H1 (cell line): ENCODE results near the gene VPS26B. TPM values are rescaled to one million over a fixed set of nuclear protein-coding genes. Genes with fewer than 3 reads are reported as not detected.

Experiments used
- CTCF ChIA-PET: fragments of 300-600 bp; sonication (Branson Sonifier 250); formaldehyde crosslinking; loops from one replicate; lab custom pipeline; 2021; ENCODE audit not compliant: partially characterized antibody; lab: Charles Lee
- POLR2A ChIA-PET: fragments of 300-600 bp; sonication (Branson Sonifier 250); formaldehyde crosslinking; loops from one replicate; lab custom pipeline; 2021; ENCODE audit warnings: inconsistent platforms; ENCODE audit not compliant: partially characterized antibody; lab: Charles Lee
- DNase-seq, 2 experiments: peaks; one replicate each; pipeline versions ENCODE4 v3.0.0 to v3.0.0-alpha.2; 2010 to 2022; ENCODE audit warnings: low spot score in 2 of 2, low read depth in 1 of 2, mixed read lengths in 1 of 2
- FAIRE-seq: peaks from 2 replicates; lab custom pipeline; 2011; peaks lifted over from hg19 to GRCh38; lab: Jason Lieb, UNC
- H2AFZ ChIP-seq: 2 replicates; pipeline ENCODE4 v1.8.1; 2012; ENCODE audit warnings: low read length, inconsistent platforms
- H2AK5ac ChIP-seq: 2 replicates; pipeline ENCODE4 v1.6.1; 2013; ENCODE audit warnings: low read depth, low read length
- H2BK120ac ChIP-seq: replicated peaks from 2 replicates; pipeline ENCODE3; 2013; ENCODE audit warnings: low read depth, low read length, inconsistent platforms
- H2BK12ac ChIP-seq: 2 replicates; pipeline ENCODE4 v1.6.1; 2013; ENCODE audit warnings: low read depth, low read length
- H2BK15ac ChIP-seq: 2 replicates; pipeline ENCODE4 v1.6.1; 2013; ENCODE audit warnings: low read length
- H2BK20ac ChIP-seq: 2 replicates; pipeline ENCODE4 v1.6.1; 2013; ENCODE audit warnings: low read length
- H2BK5ac ChIP-seq: 2 replicates; pipeline ENCODE4 v1.6.1; 2013; ENCODE audit warnings: low read depth, low read length
- H3K14ac ChIP-seq: 2 replicates; pipeline ENCODE4 v1.6.1; 2013; ENCODE audit warnings: inconsistent platforms; ENCODE audit not compliant: insufficient read length
- H3K18ac ChIP-seq: 2 replicates; pipeline ENCODE4 v1.6.1; 2013; ENCODE audit warnings: low read length; ENCODE audit errors: extremely low read depth
- H3K23ac ChIP-seq: 2 replicates; pipeline ENCODE4 v1.6.1; 2013; ENCODE audit warnings: inconsistent platforms; ENCODE audit not compliant: insufficient read length
- H3K23me2 ChIP-seq: 2 replicates; pipeline ENCODE4 v1.6.1; 2013; ENCODE audit warnings: low read depth, low read length
- H3K27ac ChIP-seq: 2 replicates; pipeline ENCODE4 v1.6.1; 2011; ENCODE audit warnings: low read depth, low read length, inconsistent platforms
- H3K27me3 ChIP-seq, 4 experiments: replicated peaks in 1 of 4; 1 replicate in 1 of 4; 2 replicates in 3 of 4; pipeline versions ENCODE4 v1.6.1 to v1.8.1; 2011 to 2013; ENCODE audit warnings: low read length in 3 of 4, mild to moderate bottlenecking in 3 of 4, inconsistent platforms in 2 of 4, mixed read lengths in 2 of 4, moderate library complexity in 1 of 4; ENCODE audit not compliant: control insufficient read depth in 3 of 4, insufficient read depth in 3 of 4; ENCODE audit errors: extremely low read depth in 1 of 4
- H3K36me3 ChIP-seq, 4 experiments: 2 replicates each; pipeline versions ENCODE4 v1.6.1 to v1.8.1; 2011 to 2013; ENCODE audit warnings: mild to moderate bottlenecking in 4 of 4, low read length in 3 of 4, moderate library complexity in 2 of 4, control low read depth in 1 of 4, inconsistent platforms in 1 of 4; ENCODE audit not compliant: insufficient read depth in 4 of 4, control insufficient read depth in 2 of 4
- H3K4ac ChIP-seq: replicated peaks from 2 replicates; pipeline ENCODE3; 2013; ENCODE audit warnings: low read length, low read depth, mixed read lengths, inconsistent platforms; ENCODE audit not compliant: insufficient read length
- H3K4me1 ChIP-seq, 4 experiments: replicated peaks in 1 of 4; 1 replicate in 1 of 4; 2 replicates in 3 of 4; pipeline versions ENCODE4 v1.6.1 to v1.8.1; 2011 to 2013; ENCODE audit warnings: low read length in 3 of 4, inconsistent platforms in 2 of 4, mixed read lengths in 1 of 4; ENCODE audit not compliant: insufficient read depth in 4 of 4, control insufficient read depth in 3 of 4
- H3K4me2 ChIP-seq, 2 experiments: 2 replicates each; pipeline versions ENCODE4 v1.6.1 to v1.8.1; 2011 to 2013; ENCODE audit warnings: low read depth in 2 of 2, low read length in 2 of 2, control low read depth in 1 of 2, inconsistent platforms in 1 of 2, mild to moderate bottlenecking in 1 of 2; ENCODE audit not compliant: insufficient read depth in 1 of 2
- H3K4me3 ChIP-seq, 4 experiments: fragments of 200-600, 300-600 bp in 1 of 4; sonication (generic), shearing (Covaris generic), sonication (Bioruptor Twin) in 1 of 4; 2 replicates each; pipeline versions ENCODE4 v1.5.1 to v1.8.1; 2011 to 2016; ENCODE audit warnings: low read length in 4 of 4, low read depth in 3 of 4, control low read depth in 2 of 4, inconsistent platforms in 2 of 4, mild to moderate bottlenecking in 2 of 4, mixed read lengths in 1 of 4, moderate library complexity in 1 of 4; ENCODE audit not compliant: insufficient read depth in 2 of 4; ENCODE audit errors: extremely low read depth in 1 of 4
- H3K56ac ChIP-seq: replicated peaks from 2 replicates; pipeline ENCODE3; 2013; ENCODE audit warnings: low read depth, mild to moderate bottlenecking, mixed read lengths, low read length, inconsistent platforms; ENCODE audit not compliant: insufficient read length
- H3K79me1 ChIP-seq: 2 replicates; pipeline ENCODE4 v1.6.1; 2013; ENCODE audit warnings: low read depth, low read length, control low read depth
- H3K79me2 ChIP-seq, 2 experiments: 2 replicates each; pipeline versions ENCODE4 v1.6.1 to v1.8.1; 2012 to 2013; ENCODE audit warnings: low read length in 2 of 2, mild to moderate bottlenecking in 2 of 2, inconsistent platforms in 1 of 2; ENCODE audit not compliant: insufficient read depth in 2 of 2, control insufficient read depth in 1 of 2
- H3K9ac ChIP-seq, 4 experiments: replicated peaks in 1 of 4; 1 replicate in 1 of 4; 2 replicates in 3 of 4; pipeline versions ENCODE4 v1.6.1 to v1.8.1; 2011 to 2013; ENCODE audit warnings: low read depth in 3 of 4, low read length in 3 of 4, control low read depth in 2 of 4, mild to moderate bottlenecking in 2 of 4, moderate library complexity in 2 of 4, inconsistent platforms in 1 of 4; ENCODE audit errors: extremely low read depth in 1 of 4
- H3K9me3 ChIP-seq, 2 experiments: 2 replicates each; pipeline versions ENCODE4 v1.6.1 to v1.8.1; 2012 to 2013; ENCODE audit warnings: mild to moderate bottlenecking in 2 of 2, moderate library complexity in 2 of 2, control low read depth in 1 of 2, inconsistent platforms in 1 of 2, low read depth in 1 of 2, low read length in 1 of 2, mixed read lengths in 1 of 2; ENCODE audit not compliant: insufficient read depth in 2 of 2
- H4K20me1 ChIP-seq, 2 experiments: replicated peaks in 1 of 2; 2 replicates each; pipeline versions ENCODE3 to v1.8.1; 2011 to 2013; ENCODE audit warnings: inconsistent platforms in 2 of 2, low read length in 2 of 2, mild to moderate bottlenecking in 1 of 2; ENCODE audit not compliant: insufficient read depth in 2 of 2, control insufficient read depth in 1 of 2
- H4K5ac ChIP-seq: 2 replicates; pipeline ENCODE4 v1.6.1; 2013; ENCODE audit warnings: low read length, low read depth, mixed read lengths, inconsistent platforms; ENCODE audit not compliant: insufficient read length
- H4K8ac ChIP-seq: 2 replicates; pipeline ENCODE4 v1.8.0; 2013; ENCODE audit warnings: mild to moderate bottlenecking, moderate library complexity, low read length, inconsistent platforms; ENCODE audit not compliant: insufficient read depth; ENCODE audit errors: extremely low read depth
- H4K91ac ChIP-seq: replicated peaks from 2 replicates; pipeline ENCODE3; 2013; ENCODE audit warnings: low read length, mixed read lengths, inconsistent platforms; ENCODE audit not compliant: insufficient read length
- CEBPB ChIP-seq: IDR thresholded peaks from 2 replicates; pipeline ENCODE4 v1.6.1; 2012; ENCODE audit warnings: low read depth, low read length
- GTF2F1 ChIP-seq: IDR thresholded peaks from 2 replicates; pipeline ENCODE4 v1.6.1; 2012; ENCODE audit warnings: low read depth, low read length, improper control_type of control experiment, borderline replicate concordance
- JUN ChIP-seq: IDR thresholded peaks from 2 replicates; pipeline ENCODE4 v1.6.1; 2011; ENCODE audit warnings: low read depth, mild to moderate bottlenecking, improper control_type of control experiment, low read length
- JUND ChIP-seq: IDR thresholded peaks from 2 replicates; pipeline ENCODE4 v1.6.1; 2011; ENCODE audit warnings: mild to moderate bottlenecking, improper control_type of control experiment, low read length
- KDM5A ChIP-seq: fragments of 200-600 bp; IDR thresholded peaks from 2 replicates; pipeline ENCODE4 v1.7.1; 2012; ENCODE audit warnings: mild to moderate bottlenecking, low read length, inconsistent platforms, mixed read lengths
- RAD21 ChIP-seq, 2 experiments: IDR thresholded peaks in 1 of 2; conservative IDR thresholded peaks in 1 of 2; 2 replicates each; pipeline ENCODE4 v1.6.1; 2011; ENCODE audit warnings: low read depth in 2 of 2, low read length in 2 of 2, improper control_type of control experiment in 1 of 2, inconsistent platforms in 1 of 2, mild to moderate bottlenecking in 1 of 2, moderate library complexity in 1 of 2
- RBBP5 ChIP-seq: IDR thresholded peaks from 2 replicates; pipeline ENCODE4 v1.7.1; 2012; ENCODE audit warnings: low read depth, mild to moderate bottlenecking, inconsistent platforms, low read length, moderate library complexity, borderline replicate concordance
- SP1 ChIP-seq: IDR thresholded peaks from 2 replicates; pipeline ENCODE4 v1.6.1; 2011; ENCODE audit warnings: low read depth, low read length
- WGBS, 2 experiments: shearing (Covaris generic) in 1 of 2; methylation state at CpG; one replicate each; pipeline versions ENCODE4 v1.1.6 to v1.1.7; 2013 to 2015; ENCODE audit warnings: low lambda C conversion rate in 2 of 2, mixed read lengths in 2 of 2, inconsistent platforms in 1 of 2, low coverage in 1 of 2, missing lambda C conversion rate in 1 of 2; ENCODE audit not compliant: insufficient replicate concordance in 2 of 2, insufficient coverage in 1 of 2, insufficient read length in 1 of 2; ENCODE audit errors: extremely low coverage in 1 of 2, missing lambda C conversion rate in 1 of 2; 5-methylcytosine and 5-hydroxymethylcytosine counted together
- polyA plus RNA-seq, 7 experiments: library from polyadenylated mRNA; depleted of rRNA in 3 of 7; stranded (reverse) in 5 of 7; unstranded in 2 of 7; fragments of >200 nt in 5 of 7; fragments of 200-250 nt in 2 of 7; gene quantifications; 1 replicate in 5 of 7; 2 replicates in 1 of 7; 4 replicates in 1 of 7; pipeline versions ENCODE4 v1.2.1 to v1.2.3, GENCODE V29; 2011 to 2013; ENCODE audit warnings: missing spikeins in 2 of 7, mixed read lengths in 2 of 7
- total RNA-seq: library from RNA; stranded (reverse); fragmentation: NEBNext Ultra II Directional; extraction: Animal tissue kit (Norgen Biotek cat#: 25700); gene quantifications from 2 replicates; pipeline ENCODE4 v1.2.1, GENCODE V29; 2021

Gene VPS26B
- total and polyA plus RNA-seq, 2 of the 8 experiments (the other 6 are each of a cell fraction or from before 2014, with no cell fraction given) = 18.3 to 27.0 TPM

DNA sequence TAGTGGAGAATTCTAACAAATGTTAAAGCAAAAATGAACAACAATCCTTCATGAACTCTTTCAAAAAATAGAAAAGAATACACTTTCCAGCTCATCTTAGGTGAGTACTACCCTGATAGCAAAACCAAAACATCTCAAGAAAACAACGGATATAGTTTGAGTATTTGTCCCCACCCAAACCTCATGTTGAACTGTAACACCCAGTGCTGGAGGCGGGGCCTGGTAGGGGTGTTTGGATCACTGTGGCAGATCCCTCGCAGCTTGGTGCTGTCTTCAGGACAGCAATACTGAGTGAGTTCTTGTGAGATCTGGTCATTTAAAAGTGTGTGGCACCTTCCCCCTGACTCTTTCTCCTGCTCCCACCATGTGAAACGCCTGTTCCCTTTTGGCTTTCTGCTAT is 27.7 kb upstream of the VPS26B start:
- WGBS, 2 experiments = 87% methylated on average over 4 of the region's 4 CpGs; no CpG with 5 or more reads in 1 of the 2 experiments
- Histone ChIP-seq H3K4me2 (no peak overlapping the region), H4K20me1 (no peaks in the 10 kb centered on the region), H3K79me2 (no peaks in the 10 kb centered on the region), H2BK5ac (no peak overlapping the region), H3K56ac (no peak overlapping the region), H2BK15ac (no peak overlapping the region), H2BK120ac (no peak overlapping the region), H4K8ac (no peak overlapping the region), H3K9me3 (no peaks in the 10 kb centered on the region), H3K14ac (no peak overlapping the region), H3K4ac (no peak overlapping the region), H2AK5ac (no peak overlapping the region), H3K27ac (no peak overlapping the region), H3K79me1 (no peaks in the 10 kb centered on the region), H3K9ac (no peak overlapping the region), H2AFZ (no peak overlapping the region), H3K36me3 (peaks cover 5 to 59% (median 26%) of the 10 kb centered on the region in 4 experiments), H2BK12ac (no peak overlapping the region), H3K18ac (no peak overlapping the region), H2BK20ac (no peak overlapping the region), H3K27me3 (no peaks in the 10 kb centered on the region), H3K4me3 (no peak overlapping the region), H4K91ac (no peak overlapping the region), H3K23me2 (no peaks in the 10 kb centered on the region), H4K5ac (no peak overlapping the region), H3K4me1 (no peaks in the 10 kb centered on the region), H3K23ac (no peak overlapping the region)
- FAIRE-seq (no peak), DNase-seq (no peak)
- CTCF ChIA-PET = interaction anchor here (1.5 kb wide), 1 partner anchor 10 kb away, joined by 4 read pairs; no protein-coding TSS in a partner anchor
- POLR2A ChIA-PET = interaction anchor here (0.7 to 1.3 kb wide), 2 partner anchors 10 to 13 kb away, joined by 3 read pairs; no protein-coding TSS in a partner anchor
- TF ChIP-seq KDM5A (no peak), RBBP5 (no peak), SP1 (no peak), GTF2F1 (no peak), RAD21 (IDR thresholded peaks at IDR 0.05 in 1 of 2, conservative IDR thresholded peaks at IDR 0.05 in 1 of 2; ENCODE audit: low read depth in 2 of 2, low read length in 2 of 2) (no peak), JUN (no peak), JUND (no peak), CEBPB (no peak)
